HG02623 (cell line): ENCODE data around the gene KCNIP3.

Experiments used
- ATAC-seq: cut with Tn5 transposase; IDR thresholded peaks from one replicate; pipeline ENCODE4 v1.9.1; 2021; ENCODE audit warnings: moderate library complexity; ENCODE audit not compliant: unreplicated experiment

Gene KCNIP3

DNA sequence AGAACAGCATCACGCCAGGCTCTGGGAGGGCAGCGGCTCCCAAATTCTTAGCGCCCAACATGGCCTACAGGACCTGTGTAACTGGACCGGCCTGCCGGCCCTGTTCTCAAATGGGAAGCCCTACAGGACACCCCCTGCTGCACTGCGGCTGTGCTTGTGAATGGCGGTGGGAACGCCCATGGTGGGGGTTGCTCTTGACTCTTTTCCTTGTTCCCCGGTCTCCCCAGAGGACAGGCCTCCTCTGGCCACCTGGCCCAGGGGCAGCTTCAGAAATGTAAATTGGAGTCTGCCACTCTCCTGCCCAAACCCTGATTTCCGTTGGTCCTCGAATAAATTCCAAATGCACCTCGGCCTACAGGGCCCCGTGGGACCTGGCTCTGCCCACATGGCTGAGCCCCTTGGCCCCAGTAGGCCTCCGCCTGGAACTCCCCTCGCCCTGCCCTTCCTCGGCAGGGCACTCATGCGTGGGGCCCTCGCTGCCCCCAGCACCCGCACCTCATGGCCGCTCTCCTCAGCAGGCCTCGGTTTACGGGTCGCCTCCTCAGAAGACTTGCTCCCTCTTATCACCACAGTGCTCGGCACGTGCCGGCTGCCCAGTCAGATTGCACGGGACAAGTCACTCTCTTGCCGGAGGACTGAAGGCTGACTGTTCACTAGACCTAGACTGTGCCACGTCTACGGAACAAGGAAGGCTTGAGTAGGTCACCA, 29.4 kb downstream of the KCNIP3 start:
- ATAC-seq: no peak

DNA sequence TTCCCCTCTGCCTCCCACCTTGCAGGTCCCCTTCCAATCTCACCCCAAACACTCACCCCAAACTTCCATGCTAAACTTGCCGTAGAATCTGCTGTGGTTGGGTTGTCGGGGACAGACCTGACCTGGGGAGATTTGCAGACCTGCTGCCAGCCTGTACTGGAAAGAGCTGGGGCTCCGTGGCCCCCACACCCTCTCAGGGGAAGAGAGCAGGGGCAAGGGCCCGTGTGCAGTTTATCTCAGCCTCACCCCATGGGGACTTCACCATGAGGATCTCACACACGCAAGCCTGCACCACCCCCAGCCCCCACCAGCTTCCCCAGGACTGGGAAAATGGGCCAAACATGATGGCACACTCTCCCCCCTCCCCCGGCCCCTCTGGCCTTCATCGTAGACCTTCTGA, 30.7 kb downstream of the KCNIP3 start:
- no peak for ATAC-seq

DNA sequence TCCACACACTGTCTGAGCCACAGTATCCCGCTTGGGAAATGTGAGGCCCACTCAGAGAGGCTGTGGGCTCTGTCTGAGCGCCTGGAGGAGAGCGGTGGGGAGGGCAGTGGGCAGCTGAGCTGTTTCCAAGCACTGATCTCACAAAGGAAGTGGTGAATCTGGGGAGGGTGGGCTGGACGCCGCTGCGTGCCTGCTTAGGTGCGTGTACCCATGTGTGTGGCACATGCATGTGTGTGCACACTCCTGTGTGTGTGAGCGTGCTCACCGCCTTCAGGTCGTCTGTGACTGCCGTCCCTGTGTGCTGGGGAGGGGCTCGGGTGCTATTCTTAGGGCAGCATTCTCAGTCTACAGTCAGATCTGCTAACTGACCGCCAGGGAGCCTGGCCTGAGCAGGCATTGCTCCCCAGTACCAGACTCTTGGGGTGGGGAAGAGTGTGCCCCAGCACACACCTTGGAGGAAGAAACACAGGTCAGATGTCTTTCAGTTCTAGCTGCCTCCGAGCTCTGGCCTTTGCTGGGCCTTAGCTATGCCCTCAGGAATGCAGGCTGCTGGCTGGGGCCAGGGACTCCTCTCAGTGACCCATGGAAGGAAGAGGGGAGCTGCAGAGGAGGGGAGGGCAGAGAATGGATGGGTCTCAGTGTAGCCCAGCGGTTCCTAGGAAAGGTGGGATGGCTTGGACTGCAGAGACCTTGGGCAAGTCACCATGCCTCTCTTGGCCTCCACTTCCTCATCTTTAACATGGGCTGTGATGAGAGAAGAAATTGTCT, 31.4 kb downstream of the KCNIP3 start:
- no peak for ATAC-seq

DNA sequence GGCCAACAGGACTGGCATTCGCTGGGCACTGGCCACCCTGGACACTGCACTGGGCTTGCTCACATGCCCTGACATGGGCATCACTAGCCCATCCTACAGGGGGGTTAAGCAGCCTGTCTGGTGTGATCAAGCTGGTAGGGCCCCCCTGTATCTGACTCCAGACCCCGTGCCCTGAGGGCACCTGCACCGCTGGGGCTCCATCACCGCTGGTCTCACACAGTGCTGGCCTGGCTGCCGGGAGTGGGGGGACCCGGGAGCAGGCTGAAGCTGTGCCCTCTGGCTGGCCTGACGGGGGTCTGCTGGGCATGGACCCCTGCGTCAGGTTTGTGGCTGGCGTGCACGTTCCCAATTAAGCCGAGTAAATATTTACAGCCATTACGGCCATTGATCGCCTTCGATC, 32.3 kb downstream of the KCNIP3 start:
- no peak for ATAC-seq

DNA sequence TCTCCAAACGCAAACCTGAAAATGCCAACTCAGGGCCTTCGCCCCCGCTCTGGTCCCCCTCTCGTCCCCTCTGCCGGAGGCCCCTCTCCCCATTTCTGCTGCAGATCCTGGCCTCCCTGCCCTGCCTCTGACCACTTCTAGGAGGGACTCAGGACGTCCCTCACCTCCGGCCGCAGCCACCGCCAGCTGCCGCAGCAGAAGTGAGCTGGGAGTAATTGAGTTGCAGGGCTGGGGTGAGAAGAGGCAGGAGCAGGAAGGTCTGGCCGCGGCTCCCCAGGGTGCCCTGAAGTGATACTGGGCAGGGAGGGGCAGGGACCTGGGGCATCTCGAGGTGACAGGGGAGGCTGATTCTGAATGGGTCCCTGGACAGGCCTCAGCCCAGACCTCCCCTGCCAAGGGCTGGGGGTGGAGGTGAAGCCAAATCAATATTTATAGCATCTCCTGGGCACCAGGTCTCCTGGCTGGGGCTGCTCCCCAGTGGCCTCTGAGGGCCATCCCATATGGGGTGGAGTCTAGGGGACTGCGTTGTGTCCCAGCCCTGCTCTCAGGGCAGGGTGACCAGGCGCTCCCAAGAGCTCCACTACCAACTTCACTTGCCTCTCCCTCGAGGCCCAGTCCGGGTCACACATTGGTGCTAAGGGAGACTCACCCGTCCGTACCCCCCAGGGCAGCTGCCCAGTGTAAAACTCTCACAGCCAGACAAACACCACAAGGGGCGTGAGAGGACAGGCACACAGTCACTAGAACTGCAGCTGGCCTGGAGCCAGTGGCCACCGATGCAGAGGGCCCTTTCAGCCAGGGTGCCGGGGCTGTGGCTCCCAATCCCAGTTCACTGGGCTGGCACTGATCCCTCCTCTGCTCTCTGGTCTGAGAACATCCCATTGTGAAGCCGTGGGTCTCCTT, 33.0 kb downstream of the KCNIP3 start:
- ATAC-seq: no peak

DNA sequence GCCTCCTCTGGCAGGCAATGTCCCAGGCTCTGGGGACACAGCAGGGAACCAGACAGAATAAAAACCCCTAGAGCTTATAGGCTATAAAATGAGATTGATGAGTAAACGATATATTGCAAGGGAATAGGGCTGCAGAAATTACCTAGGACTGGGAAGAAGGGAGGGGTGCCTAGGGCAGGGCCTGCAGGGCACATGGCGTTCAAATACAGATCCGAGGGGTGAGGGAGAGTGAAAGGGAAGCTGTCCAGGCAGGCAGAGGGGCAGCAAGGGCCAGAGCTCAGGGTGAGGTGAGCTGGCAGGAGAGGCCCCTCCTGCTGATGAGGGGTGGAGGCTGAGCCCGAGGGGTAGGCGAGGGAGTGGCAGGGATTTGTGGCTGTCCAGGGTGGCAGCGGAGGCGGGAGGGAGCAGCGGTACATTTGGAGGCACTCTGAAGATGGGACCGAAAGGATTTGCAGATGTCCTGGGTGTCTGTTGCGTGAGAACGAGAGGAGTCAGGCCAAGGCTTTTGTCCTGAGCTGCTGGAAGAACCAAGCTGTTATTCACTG, 33.7 kb downstream of the KCNIP3 start:
- no peak for ATAC-seq

DNA sequence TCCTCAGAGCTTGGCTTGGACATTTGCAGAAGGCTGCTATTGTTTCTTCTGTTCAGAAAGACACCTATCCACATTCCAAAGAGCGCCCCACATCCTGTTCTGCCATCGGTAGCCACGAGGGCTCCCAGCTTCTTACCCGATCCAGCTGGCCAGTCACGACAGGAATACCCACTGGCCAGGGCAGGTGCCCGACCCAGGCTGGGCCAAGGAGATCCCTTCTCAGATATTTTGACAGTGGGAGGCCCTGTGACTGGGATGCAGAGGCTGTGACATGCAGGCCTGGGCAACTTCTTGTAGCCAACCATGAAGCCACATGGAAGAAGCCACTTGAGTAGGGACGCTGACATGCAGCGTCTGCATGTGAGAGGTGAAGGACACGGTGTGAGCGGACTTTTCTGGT, 34.5 kb downstream of the KCNIP3 start:
- no peak for ATAC-seq

DNA sequence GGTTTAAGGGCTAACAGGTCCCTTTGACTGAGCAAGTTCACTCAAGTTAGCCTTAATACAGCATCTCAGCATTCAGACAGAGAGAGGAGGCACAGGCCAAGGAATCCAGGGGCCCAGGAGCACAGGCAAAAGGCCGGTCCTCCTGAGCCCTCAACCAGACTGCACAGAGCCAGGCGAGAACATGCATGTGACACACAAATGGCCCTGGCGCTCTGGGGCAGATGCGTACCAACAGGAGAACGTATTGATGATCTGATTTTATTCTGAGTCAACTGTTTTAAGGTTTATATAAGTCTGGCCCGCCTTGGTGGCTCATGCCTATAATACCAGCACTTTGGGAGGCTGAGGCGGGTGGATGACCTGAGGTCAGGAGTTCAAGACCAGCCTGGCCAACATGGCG, 34.9 kb downstream of the KCNIP3 start:
- no peak for ATAC-seq

DNA sequence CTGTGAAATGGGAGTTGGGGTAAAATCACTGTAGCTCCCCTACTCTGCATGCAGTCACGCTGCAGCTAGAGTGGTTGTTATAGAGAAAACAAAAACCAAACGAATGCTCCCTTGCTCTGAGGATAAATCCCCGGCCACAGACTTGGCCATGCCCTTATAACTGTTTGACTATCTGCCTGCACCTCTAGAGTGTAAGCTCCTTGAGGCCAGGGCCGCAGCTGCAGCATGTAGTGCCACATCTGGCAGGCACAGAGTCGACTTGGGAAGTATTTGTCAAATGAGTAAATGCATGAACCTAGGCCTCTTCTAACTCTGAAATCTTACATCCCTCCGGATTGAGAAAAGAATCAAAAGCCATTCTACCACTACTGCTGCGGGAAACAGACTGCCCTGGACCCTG, 35.9 kb downstream of the KCNIP3 start:
- ATAC-seq: no peak

DNA sequence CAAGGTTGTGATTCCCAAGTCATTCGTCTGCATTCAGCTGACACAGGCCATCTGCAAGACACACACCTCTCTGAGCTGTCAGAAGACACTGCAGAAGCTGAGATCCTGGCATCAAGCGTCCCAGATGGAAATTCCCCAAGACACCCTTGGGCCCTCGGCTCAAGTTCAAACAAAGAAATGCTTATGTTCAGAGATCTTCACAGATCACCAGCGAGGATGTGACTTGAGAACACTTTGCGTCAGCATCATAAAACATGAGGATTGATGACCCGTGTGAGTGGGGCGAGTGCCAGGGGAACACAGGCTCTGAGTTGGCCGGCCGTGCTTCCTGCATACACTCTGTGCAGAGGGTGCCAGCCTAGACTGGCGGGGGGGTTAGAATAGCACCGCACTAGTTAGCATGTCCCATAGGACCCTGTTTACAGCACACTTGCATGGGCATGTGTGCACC, 36.8 kb downstream of the KCNIP3 start:
- no peak for ATAC-seq

DNA sequence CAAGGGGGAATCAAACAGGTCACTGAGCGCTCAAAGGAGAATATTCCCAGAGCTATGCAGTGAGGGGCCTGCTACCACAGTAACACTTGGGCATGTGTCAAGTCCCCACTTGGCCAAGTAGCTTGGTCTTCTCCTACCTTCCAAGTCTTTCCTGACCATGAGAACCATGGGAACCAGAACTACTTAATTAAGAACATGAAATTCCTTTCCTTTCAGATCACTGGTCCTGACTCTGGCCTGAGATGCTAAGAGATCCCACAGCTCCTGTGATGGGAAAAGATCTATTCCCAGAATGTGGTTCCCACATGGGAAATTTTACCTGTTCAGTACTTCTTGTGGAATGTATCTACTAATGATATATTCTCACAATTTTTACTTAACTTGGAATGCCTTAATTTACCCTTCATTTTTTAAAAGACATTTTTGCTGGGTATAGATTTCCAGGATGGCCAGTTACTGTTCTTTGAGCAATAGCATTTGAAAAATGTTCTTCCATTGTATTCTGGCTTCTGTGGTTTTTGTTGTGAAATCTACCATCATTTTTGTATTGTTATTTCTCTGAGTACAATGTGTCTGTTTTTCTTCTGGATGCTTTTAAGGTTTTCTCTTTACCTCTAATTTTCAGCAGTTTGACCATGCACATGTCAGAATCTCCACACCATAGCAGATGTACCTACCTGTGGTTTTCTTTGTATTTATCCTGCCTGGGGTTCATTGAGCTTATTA, 37.9 kb downstream of the KCNIP3 start:
- no peak for ATAC-seq

DNA sequence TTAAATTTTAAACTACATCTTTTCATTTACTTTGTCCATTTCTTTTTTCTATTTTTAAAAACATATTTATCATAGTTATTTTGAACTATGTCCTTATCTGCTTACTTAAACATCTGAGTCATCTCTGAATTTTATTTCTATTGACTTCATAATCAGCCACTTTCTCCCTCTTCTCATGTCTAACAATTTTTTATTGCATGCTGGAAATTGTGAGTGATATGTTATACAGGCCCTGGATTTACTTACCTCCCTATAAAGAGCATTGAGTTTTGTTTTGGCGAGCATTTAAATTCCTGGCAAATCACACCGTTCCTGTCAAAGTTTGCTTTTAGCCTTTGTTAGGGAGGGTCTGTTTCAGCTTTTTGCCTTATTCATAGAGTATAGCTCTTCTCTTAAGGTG, 39.3 kb downstream of the KCNIP3 start:
- no peak for ATAC-seq

DNA sequence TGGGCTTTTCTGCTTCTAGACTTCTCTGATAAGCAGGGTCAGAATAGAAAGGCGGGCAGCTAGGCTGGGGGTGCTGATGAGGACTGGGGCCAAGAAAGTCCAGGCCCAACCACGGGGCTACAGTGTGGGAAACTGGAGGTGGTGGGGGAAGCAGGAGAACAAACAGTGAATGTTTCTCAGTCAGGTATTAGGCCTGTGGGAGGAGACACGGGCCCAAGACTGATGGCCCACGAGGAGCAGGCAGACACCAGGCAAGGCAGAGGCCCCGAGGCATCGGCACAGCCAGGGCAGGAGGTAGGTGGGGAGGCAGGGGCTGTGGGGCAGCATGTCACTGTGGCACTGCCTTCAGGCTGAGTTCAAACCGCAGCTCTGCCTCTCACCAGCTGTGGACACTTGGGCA, 40.7 kb downstream of the KCNIP3 start:
- no peak for ATAC-seq

DNA sequence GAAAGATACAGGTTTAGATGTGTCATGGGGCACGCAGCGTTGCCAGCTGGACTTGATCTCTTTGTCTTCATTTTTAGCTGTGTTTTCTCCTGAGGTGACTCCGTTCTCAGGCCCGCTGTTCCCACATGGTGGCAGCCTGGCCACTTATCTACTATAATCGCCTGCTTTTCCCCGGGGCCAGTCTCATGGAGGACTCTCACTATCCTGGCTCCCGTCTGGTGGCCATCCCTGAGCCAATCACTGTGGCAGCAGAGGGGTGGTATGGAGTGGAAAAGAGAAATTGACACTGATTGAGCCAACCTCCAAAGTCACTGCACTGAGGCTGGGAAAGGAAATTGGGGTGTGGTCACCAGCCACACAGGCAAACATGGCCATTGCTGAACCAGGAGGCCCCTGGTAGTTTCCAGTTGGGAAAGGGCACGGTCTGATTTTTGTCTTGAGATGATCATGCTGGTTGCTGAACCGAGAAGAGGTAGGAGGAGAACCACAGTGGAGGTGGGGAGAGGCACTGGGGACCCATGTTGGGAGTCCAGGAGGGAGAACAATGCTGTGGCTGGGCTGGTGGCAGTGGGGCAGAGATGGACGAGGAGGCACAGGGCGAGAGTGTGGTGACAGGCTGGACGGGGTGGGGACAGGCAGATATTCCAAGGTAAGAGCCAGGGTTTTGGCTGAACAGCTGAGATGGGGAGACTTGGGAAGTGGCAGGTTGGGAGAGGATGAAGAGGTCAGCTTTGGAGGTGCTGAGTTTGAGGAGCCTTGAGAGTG, 45.6 kb downstream of the KCNIP3 start:
- ATAC-seq: no peak

DNA sequence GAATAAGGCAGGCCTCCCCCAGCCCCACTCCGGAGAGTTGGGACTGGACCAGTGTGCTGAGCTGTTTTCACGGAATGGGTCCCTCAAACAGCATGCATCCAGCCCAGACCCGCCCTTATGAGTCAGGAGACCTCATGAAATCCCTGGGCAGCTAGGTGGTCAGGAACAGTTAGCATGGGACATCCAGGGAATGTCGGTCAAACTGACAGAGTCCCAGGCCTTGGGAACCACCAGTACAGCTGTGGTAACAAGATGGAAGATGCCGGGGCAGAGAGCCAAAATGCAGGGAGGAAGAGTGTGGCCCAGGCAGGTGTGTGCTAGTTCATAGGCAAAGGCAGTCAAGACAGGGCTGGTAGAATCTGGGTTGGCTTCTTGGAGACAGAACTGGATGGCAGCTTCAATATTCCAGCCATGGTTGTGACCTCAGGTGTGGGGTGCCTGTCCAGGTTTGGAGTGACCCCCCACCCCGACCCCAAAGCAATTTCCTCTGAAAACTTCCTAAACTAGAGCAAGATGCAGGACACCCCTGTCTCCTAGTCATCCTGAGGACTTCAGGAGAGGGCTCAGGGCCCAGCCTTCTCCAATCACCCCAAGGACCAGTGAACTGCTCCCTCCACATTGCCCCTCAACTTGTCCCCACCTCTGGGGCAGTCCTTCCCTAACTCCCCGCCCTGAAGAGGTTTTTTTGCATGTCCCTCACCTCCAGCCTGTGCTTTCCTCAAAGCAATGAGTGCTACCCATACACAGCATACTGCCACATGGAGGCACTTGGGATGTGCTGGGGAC, 46.5 kb downstream of the KCNIP3 start:
- ATAC-seq: no peak

DNA sequence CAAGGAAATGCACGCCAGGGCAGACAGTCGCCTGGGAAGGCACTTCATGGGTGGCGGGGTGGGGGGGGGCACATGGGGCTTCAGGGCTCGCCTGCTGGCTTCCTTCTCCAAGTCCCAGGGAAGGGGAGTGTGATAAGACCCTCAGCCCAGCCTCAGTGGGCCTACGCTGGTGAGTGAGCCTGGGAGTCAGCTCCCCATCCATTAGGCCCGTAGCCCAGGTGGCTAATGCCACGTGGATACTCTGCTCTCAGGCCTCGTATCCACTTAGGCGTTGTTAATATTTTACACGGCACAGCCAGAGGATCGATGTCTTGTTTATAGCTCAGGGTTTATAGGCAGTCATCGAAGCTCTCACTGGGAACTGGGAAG, 47.1 kb downstream of the KCNIP3 start:
- ATAC-seq: no peak

DNA sequence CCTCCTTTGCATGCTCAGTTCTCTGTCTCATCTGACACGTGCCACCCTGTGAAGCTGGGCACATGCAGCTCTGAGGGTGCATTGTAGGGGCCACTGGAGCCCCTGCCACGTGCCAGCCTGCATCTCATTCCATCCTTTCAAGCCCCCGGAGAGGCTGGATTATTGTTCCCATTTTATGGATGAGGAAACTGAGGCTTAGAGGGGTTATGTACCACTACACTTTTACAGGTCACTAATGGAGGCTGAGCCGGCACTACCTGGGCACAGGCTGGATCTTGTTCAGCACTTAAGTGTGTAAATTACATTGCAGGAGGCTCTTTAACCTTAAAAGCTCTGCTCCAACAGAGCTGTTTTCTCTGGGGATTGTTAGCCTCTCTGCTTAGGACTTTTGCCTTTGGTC, 47.5 kb downstream of the KCNIP3 start:
- ATAC-seq: no peak

DNA sequence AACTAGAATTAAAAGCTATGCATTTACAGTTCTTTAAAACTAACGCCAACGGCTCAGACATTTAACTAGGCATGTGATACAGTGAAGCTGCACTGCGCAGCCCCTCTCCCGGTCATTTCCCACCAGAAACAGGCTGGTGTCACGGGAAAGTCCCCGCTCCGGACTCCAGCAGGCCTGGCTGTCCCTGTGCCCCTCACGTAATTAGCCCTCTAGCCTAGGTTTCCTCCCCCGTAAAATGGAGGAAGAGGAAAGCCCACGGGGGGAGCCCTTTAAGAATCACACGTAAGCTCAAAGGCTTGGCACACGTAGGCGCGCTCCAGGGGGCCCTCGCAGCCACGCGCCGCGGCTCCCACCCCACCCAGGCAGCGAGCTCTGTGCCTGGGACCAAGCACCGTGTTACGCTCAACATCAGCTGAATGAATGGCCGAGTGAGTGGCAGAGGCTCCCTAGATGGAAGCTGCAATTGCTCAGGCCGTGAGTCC, 48.0 kb downstream of the KCNIP3 start:
- ATAC-seq: no peak
